Fibroblast of skin of scalp (primary cell): ENCODE results near the gene UTP15. TPM values are rescaled to one million over a fixed set of nuclear protein-coding genes. Genes with fewer than 3 reads are reported as not detected.

ENCODE experiments used
- DNase-seq: peaks from one replicate; pipeline ENCODE4 v3.0.0-alpha.2; 2013
- polyA plus RNA-seq, 2 experiments: library from polyadenylated mRNA; unstranded; fragments of 120-200 nt; gene quantifications; one replicate each; pipeline ENCODE4 v1.2.1, GENCODE V29; 2013; ENCODE audit not compliant: insufficient read length in 2 of 2

UTP15 gene, protein sequence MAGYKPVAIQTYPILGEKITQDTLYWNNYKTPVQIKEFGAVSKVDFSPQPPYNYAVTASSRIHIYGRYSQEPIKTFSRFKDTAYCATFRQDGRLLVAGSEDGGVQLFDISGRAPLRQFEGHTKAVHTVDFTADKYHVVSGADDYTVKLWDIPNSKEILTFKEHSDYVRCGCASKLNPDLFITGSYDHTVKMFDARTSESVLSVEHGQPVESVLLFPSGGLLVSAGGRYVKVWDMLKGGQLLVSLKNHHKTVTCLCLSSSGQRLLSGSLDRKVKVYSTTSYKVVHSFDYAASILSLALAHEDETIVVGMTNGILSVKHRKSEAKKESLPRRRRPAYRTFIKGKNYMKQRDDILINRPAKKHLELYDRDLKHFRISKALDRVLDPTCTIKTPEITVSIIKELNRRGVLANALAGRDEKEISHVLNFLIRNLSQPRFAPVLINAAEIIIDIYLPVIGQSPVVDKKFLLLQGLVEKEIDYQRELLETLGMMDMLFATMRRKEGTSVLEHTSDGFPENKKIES
- 10.3 TPM for polyA plus RNA-seq (2013, experiment 1 of 2; ENCODE audit: insufficient read length)
- 11.2 TPM for polyA plus RNA-seq (2013, experiment 2 of 2; ENCODE audit: insufficient read length)

DNA sequence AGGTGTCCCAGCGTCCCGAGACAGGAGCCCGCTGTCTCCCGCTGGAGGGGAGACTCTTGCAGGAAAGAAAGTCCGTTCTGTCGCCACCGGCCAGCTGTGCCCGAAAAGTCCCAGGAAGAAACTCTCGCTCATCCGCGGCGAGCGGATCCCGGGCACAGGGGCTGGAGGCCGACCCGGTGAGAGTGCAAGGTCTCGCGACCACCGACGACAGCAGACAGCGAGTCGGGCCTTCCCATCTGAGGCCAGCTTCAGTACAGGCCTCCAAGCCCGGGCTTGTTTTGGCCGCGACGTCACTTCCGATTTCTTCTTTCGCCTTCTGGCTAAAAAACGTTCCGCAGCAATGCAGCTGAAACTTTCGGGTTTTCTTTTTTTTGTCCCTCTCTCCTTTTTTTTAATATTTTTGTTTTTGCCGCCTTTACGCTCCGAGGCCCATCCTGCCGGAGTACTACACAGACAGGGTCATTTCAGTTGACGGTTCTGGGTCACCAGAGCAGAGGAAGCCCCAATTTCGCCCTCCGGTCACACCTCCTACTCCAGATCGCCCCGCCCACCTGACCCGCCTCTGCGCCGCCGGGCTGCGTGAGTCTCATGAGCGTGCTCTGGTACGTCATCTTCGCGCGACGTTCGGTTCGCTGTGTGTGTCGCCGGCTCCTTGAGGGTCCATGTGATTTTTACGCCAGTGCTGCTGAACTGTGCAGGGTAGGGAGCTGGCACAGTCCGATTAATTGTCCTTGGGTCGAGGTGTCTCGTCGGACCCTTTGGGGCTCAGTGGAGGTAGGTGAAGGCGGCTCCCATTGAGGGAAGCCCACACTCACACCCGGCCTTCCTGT is at the start of gene UTP15, which contains the start of gene ANKRA2:
Gene UTP15 (plus strand): TSS at position 605 of the 830 bp plus-strand sequence. CDS start 1,602 bp downstream, outside the sequence.
Gene ANKRA2 (minus strand): TSS at position 501 of the 830 bp plus-strand sequence. CDS start 2,758 bp downstream, outside the sequence.
- peak; percentile 99 for DNase-seq

DNA sequence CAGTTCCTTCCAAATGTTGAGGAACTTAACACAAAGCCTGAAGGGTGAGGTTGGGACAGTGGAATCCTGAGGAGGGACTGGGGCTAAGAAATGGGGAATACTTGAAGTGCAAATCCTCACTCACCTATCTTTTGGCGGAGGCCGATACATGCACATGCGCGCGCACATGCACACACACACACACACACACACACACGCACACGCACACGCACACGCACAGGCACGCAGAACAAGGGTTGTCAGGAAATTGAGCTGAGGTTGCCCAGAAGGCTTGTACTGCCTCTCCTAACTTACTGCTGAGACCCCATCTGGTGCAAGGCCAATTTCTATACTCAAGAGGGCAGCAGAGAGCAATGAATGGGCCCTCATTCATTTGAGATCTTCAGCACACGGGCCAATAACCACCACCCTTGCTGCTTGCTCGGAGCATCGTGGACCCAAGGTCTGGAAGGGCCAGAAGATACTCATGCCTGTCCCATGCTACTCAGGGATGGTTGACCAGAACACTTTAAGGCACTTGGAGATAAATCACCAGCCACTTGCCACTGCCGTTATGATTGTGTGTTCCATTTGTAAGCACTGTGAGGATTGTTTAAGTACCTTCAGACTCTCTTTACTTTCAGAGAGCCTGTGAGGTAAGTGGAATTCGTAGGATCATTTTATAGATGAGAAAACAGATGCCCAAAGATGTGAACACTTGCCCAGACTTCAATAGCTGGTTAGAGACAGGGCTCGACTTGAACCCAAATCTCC is 45.8 kb upstream of the UTP15 start:
- DNase-seq: peak; percentile 82

DNA sequence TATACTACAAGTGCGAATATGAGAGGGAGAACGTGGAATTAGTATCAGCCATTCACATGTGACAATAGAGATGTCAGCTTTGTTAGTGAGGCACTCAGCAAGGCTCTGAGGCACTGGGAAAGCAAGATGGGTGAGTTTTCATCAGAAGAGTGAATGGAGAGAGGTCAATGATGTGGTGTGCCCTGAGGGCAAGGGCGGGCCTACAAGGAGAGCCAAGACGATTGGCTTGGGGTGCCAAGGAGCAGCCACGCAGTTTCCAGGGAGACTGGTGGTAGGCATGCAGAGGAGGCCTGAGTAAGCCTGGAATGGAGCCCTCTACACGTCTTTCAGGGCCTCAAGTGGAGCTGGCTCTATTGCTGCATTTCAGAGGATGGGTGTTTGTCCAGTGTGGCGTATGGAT is 42.6 kb upstream of the UTP15 start:
- no peak for DNase-seq

DNA sequence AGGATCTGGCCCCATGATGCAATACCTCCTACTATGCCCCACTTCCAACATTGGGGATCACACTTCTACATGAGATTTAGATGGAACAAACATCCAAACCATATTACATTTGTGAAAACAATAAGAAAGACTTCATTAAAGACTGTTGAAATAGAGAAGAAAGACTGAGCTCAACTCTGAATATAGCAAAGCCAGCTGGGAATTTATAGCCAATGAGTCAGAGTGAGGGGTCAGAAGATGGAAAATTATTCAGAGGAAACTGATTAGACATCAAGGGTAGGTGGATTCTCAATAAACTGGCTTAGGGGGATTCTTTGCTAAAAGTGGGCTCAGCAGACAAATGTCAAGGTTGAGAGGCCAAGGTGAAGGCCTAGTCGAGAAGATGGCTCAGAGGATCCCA is 41.7 kb upstream of the UTP15 start:
- DNase-seq: no peak

DNA sequence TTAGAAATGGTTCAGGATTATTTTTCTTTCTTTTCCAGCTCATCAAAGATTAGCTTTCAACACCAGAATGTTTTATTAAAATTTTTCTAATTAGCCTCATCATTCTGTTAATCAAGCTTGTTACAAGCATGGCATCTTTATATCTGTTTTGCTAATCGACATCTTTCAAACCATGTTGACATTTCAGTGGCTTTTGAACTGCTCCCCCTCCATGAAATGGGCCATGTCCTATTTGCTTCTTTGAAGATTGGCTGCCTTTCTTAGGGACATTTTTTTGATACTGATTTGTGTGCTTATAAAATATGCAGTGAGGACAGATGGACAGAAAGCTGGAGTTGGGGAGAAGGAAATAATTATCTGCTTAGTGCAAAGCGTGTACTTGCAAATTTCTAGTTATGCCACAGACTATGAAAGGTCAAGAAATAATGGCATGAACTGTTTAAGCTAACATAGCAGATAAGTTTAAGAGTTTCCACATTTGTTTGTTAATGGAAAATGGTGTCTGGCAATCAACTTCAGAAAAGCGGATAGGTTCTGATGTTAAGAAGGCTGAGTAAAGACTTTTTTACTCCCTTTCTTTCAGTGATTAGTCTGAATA is 39.8 kb upstream of the UTP15 start:
- DNase-seq: no peak

DNA sequence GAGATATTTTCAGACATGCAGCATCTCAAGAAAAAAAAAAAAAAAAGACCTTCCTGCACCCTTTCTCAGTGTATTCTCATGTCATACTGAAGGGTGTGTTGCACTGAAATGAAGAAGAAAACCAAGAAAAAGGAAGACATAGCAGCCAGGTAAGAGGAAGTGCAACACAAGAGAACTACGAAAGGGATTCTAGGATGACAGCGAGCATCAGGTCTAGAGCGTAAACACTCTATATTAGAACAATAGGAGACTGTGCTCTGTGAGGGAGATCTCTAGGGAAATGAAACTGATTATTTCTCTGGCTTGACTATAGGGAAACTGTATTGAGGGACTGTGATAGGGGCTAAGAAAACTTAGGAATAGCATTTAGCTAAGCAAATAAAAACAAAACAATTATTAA is 37.3 kb upstream of the UTP15 start:
- DNase-seq: no peak

DNA sequence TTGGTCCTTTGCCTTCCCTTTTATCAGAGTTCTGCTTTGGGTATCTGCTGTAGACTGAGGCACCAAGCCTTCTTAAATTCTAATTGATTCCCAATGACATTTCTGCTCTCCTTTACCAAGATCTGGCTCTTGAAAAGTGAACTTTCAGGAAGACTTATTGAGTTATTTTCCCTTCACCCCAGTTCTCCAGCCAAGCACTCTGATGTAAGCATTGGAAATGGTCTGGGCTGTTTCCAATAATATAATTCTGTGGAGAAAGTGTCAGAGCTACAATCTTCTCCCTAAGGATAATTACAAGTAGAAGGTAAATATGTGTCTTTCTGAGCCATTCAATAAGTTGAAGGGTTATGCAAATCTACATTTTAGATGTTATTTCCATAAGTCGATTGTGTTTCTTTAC is 36.5 kb upstream of the UTP15 start:
- peak; percentile 26 for DNase-seq

DNA sequence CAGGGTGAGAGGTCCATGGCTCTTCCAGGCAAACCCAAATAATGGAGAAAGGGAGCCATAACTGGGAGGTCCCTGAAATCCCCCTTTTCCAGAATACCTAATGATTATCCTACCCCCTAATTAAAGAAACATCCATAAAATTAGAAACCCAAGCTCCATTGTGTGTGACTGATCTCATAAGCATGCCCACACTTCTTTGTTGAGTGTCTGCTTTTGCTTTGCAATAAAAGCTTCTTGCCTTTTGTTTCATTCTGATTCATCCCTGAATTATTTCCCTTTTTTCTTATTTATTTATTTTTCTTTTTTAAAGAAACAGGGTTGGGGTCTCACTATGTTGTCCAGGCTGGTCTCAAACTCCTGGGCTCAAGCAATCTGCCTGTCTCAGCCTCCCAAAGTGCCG is 34.2 kb upstream of the UTP15 start:
- DNase-seq: peak; percentile 21

DNA sequence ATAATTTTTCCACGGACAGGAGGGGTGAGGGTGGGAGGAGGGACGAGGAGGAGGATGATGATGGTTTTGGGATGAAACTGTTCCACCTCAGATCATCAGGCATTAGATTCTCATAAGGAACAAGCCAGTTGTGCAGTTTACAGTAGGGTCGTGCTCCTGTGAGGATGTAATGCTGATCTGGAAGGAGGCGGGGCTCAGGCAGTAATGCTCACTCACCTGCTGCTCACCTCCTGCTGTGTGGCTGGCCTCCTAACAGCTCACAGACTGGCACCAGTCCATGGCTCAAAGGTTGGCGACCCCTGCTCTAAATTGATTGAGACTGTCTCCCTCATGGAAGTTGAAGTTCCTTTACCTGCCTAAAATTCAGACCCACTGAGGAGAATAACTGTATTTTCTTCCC is 33.3 kb upstream of the UTP15 start:
- no peak for DNase-seq

DNA sequence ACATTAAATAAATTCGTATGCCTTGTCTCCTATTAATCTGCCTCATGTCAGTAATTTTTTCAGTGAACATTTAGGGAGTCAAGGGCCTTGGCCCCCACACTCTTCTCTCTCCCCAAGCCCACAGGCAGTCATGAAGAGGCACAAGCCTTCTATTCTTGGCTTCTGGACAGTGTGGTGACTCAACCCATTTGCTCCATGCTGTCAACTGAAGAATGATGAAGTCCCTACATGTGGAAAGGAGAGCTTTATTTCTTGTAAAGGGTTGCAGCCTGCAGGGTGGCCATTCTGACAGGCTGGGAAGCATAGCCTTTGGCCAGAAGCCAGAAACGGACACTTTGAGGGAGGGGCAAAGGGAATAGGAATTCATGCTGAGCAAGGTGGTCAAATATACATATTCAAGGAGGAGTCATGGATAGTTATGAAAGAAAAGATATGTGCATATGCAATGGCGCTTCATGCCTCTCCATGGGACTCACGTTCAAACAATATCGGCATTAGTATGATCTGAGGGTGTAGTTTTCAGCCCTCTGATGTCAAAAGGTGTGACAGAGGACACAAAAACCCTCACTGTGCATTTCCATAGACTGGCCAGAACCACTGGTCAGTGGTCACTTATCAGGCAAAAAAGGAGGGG is 31.4 kb upstream of the UTP15 start:
- DNase-seq: no peak

DNA sequence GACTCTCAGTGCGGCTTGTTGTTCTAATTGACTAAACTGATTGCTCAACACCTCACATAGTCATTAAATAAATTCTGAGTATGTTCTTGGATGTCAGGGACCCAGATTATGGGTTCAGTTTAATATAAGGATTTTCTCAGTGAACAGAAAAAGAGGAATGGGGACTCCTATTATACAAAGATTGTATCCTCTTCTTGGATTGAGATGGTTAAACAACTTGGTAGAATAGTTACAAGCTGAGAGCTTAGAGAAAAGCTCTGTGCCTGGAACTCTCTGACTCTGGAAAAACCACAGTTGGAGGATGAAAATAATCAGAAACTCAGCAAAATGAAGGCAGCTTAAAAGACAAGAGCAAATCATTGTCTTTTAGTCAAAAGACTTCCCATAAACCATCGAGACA is 30.6 kb upstream of the UTP15 start:
- no peak for DNase-seq

DNA sequence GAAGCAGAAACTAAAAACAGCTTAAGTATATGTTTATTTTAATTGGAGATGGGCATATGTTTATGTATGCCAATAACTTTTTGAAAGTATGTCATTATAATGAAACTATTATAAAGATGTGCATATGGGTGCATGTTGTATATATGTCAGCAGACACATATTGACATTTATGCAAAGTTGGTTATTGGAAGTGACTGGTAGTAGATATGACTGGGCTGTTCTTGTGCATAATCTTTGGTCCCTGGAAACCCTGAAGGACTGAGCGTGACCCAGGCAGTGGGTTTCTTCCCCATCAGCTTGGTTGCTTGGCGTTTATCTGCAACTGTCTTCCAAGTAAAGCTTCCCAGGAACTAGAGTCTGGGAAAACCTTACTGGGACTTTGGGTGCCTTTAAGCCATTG is 25.8 kb upstream of the UTP15 start:
- DNase-seq: no peak

DNA sequence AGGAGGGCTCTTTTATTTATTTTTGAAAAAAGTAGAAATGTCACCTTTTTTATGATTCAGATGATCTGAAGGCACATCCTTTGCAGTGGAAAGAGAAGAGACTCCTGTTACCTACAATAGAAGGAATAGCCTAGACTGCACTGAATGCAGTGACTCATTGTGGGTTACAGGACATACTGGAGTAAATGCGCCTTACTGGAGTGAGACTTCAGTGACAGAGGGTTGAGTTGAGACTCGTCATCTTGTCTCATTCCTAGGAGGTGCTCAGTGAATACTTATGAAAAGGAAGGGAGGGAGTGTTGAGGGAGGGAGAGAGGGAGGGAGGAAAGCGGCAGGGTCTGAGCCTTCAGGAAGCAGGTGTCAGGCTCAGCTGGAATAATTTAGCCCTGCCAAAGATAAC is 25.4 kb upstream of the UTP15 start:
- DNase-seq: peak; percentile 58

DNA sequence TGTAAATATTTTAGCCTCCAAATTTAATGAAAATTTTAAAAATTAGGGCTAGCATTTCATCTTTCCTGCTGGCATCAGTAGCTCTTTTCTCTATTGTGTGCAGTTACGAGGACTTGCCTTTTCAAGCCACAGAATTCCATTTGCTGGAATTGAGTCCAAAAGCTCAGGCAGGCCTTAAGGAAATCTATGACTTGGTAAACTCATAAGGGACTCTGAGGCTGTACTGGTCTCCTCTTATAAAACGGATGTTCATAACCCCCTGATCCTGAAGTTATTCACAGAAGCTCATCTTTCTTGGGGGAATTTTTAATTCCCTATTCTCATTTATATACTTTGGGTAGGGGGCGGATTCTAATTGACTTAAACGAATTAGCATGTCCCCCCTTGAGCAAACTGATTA is 23.5 kb upstream of the UTP15 start:
- no peak for DNase-seq

DNA sequence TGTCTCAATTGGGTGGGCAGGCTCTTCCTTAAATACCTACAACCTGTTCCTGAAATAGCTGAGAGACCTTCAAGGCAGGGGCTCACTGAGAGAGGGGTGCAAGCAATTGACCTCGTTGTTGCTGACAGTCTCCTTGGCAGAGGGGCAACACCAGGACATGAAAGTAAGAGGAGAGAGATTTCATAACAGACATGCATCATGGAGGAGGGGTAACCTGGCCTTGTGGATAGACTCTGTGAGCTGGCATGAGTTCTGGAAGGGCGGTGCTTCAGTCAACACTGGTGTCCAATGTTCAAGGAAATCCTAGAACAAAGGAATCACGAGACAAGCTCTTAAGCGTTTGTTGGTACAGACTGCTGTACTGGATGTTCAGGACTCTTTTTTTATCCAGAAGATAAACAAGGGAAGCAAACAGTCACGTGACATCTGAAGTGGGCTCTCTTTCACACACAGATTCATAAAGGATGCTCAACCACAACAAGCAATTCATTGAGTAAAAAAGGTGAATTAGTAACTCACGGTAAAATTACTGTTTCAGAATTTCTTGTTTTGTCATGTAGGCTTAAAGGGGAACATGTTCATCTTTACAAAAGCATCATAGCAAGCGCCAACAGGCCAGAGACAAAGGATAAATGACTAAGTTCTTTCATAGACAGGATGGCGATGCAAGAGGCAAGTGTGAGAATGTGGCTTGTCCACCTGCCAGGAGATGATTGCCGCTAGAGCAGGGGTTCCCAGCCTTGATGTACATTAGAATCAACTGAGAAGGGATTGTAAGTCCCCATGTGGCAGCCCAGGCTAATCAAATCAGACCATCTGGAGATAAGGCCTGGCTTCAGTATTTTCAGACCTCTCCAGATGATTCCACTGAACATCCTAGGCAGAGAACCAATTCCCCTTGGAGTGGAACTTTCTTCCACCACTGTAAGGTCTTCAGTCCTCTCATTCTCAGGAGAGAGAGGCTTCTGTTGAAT is 20.8 kb upstream of the UTP15 start:
- no peak for DNase-seq

DNA sequence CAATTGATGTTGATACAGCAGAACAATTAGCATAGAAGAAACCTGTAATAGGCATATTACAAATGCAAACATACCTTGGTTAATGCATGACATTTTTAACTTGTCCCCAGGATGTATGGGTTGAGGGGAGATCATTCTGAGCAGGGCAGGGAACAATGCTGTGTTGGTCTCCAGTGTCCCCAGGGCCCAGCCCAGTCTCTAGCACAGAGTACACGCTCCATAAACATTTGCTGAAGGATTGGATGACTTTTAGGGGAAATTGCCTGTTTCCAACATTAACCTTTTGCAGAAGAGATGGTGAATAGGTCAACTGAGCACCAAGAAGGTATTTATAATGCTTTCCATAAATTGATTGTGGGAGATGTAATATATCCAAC is 20.2 kb upstream of the UTP15 start:
- no peak for DNase-seq

DNA sequence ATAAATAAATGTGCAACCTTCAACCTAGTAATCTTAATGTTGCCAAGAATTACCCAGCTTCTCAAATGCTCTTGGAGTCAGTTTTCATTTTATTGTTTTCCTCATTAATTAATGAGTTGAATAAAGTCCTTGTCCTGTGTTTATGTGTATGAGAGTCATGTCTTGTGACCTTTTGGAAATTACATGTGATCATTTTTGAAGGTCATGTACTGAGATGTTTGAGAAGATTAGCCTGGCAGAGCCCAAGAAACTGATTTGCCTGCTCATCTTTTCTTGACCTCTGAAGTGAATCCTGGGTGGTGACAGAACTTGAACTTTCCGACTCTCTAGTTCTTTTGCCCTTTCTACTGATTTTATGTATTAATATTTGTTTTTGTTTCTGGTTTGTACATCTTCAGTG is 15.5 kb upstream of the UTP15 start:
- DNase-seq: no peak

DNA sequence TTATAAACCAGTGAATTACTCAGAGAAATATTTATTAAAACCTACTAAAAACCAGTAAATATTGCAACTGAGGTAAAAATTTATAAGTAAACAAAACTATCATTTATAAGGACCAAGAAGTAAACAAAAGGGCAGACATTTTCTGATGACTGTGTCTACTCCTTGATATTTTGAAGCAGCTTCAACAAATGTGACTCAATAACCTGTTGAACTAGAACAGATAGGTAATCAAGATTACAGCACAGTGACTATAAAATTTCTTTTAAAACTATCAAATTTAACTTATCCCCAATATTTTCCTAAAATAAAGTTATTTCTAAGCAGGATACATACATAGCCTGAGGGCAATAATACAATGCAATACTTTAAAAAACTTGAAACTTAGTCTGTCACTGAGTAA is 12.9 kb upstream of the UTP15 start:
- DNase-seq: no peak

DNA sequence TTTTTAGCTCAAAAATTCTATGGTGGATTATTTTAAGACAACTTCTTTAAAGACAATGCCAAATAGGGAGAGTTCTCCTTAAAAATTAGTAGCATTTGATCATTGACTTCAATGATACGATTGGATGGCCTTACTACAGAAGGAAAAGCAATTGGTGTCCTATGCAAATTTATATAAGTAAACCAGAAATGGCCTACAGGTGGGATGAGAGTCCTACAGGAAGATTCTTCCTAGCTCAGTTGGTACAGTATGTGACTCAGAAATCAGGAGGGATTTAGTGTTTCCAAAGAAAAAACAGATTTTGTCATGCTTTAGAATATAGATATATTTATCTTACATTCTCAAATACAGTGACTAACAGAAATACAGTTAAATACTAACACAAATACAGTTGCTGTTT is 6.6 kb upstream of the UTP15 start:
- DNase-seq: no peak

DNA sequence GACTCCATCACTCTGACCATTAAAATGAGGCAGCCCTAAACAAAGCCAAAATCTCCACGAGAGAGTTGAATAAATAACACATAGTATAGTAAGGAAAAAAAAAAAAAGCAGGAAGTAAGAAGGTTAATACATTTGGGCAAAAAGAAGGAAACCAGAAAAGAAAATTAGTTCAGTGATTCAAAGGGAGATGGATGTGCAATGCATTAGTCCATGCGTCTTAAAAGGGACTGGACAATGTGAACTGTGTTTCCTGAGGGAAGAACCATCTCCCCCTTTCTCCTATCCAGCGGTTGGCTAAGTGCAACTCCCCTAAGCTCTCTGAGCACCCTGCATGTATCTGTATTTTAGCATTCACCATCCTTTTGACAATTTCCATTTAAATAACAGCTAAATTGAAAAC is 1.5 kb upstream of the UTP15 start:
- no peak for DNase-seq
